Duodenal mucosa (tissue), 2 donors: ENCODE results near the gene NOXA1.

Experiments used
- H3K27ac ChIP-seq: one replicate; pipeline ENCODE4 v1.7.0; 2013; ENCODE audit warnings: low read depth, low read length
- H3K27me3 ChIP-seq, 2 donors: one replicate each; pipeline ENCODE4 v1.7.0; 2013; ENCODE audit warnings: low read length in 2 of 2, control low read depth in 1 of 2; ENCODE audit not compliant: insufficient read depth in 2 of 2, control insufficient read depth in 1 of 2
- H3K36me3 ChIP-seq, 2 donors: one replicate each; pipeline ENCODE4 v1.7.0; 2013; ENCODE audit warnings: low read length in 2 of 2, control low read depth in 1 of 2; ENCODE audit not compliant: insufficient read depth in 2 of 2, control insufficient read depth in 1 of 2
- H3K4me1 ChIP-seq, 2 donors: one replicate each; pipeline ENCODE4 v1.7.0; 2013; ENCODE audit warnings: low read length in 2 of 2, control low read depth in 1 of 2; ENCODE audit not compliant: insufficient read depth in 2 of 2, control insufficient read depth in 1 of 2
- H3K4me3 ChIP-seq, 2 donors: one replicate each; pipeline ENCODE4 v1.7.0; 2013; ENCODE audit warnings: low read length in 2 of 2, low read depth in 1 of 2
- H3K9ac ChIP-seq, 2 donors: one replicate each; pipeline ENCODE4 v1.7.0; 2013; ENCODE audit warnings: low read length in 2 of 2, low read depth in 1 of 2
- H3K9me3 ChIP-seq, 2 donors: one replicate each; pipeline ENCODE4 v1.7.0; 2013; ENCODE audit warnings: low read length in 2 of 2, control low read depth in 1 of 2; ENCODE audit not compliant: control insufficient read depth in 1 of 2

The NOXA1 gene

GRCh38 chr9:137428841-137429545 is 5.8 kb downstream of the NOXA1 start:
- Histone ChIP-seq H3K27me3 (no peaks in the 10 kb centered on the region), H3K4me3 (no peak overlapping the region), H3K27ac (no peak overlapping the region), H3K4me1 (peaks cover 18 to 22% of the 10 kb centered on the region in 2 donors), H3K9me3 (no peaks in the 10 kb centered on the region), H3K9ac (no peak overlapping the region), H3K36me3 (no peaks in the 10 kb centered on the region)

GRCh38 chr9:137429546-137429890 is 6.3 kb downstream of the NOXA1 start:
- no peaks in the 10 kb centered on the region for H3K27me3 ChIP-seq
- peaks cover 13 to 20% of the 10 kb centered on the region in 2 donors for H3K4me1 ChIP-seq
- no peak overlapping the region for H3K27ac ChIP-seq
- no peaks in the 10 kb centered on the region for H3K9me3 ChIP-seq
- H3K9ac ChIP-seq, result no peak overlapping the region
- no peaks in the 10 kb centered on the region for H3K36me3 ChIP-seq
- H3K4me3 ChIP-seq, result no peak overlapping the region

- Histone ChIP-seq H3K36me3 (no peaks in the 10 kb centered on the region), H3K4me3 (peak overlapping the region in 1 of 2 donors; percentile 60), H3K27ac (no peak overlapping the region)
These were observed 7.0 kb downstream of the NOXA1 start for GRCh38 chr9:137429974-137430722.

GRCh38 chr9:137430723-137431415 is 7.7 kb downstream of the NOXA1 start:
- no peaks in the 10 kb centered on the region for H3K27me3 ChIP-seq
- H3K27ac ChIP-seq, result no peak overlapping the region
- no peaks in the 10 kb centered on the region for H3K9me3 ChIP-seq
- H3K4me3 ChIP-seq, result no peak overlapping the region
- H3K4me1 ChIP-seq, result peaks cover 10 to 19% of the 10 kb centered on the region in 2 donors
- no peaks in the 10 kb centered on the region for H3K36me3 ChIP-seq
- H3K9ac ChIP-seq, result no peak overlapping the region

More at GRCh38 chr9:137429974-137430722, 7.0 kb downstream of the NOXA1 start:
- peaks cover 7 to 15% of the 10 kb centered on the region in 2 donors for H3K4me1 ChIP-seq
- H3K9ac ChIP-seq, result no peak overlapping the region
- no peaks in the 10 kb centered on the region for H3K27me3 ChIP-seq
- H3K9me3 ChIP-seq, result no peaks in the 10 kb centered on the region

- H3K9ac ChIP-seq, result no peak overlapping the region
- H3K4me1 ChIP-seq, result peaks cover 16 to 25% of the 10 kb centered on the region in 2 donors
- no peak overlapping the region for H3K4me3 ChIP-seq
- no peak overlapping the region for H3K27ac ChIP-seq
- no peaks in the 10 kb centered on the region for H3K9me3 ChIP-seq
- H3K27me3 ChIP-seq, result no peaks in the 10 kb centered on the region
- no peaks in the 10 kb centered on the region for H3K36me3 ChIP-seq
These were observed 8.3 kb downstream of the NOXA1 start for GRCh38 chr9:137431416-137431931.

- H3K4me3 ChIP-seq, result no peak overlapping the region
- no peaks in the 10 kb centered on the region for H3K36me3 ChIP-seq
- no peaks in the 10 kb centered on the region for H3K27me3 ChIP-seq
- H3K27ac ChIP-seq, result no peak overlapping the region
- H3K4me1 ChIP-seq, result peaks cover 19 to 37% of the 10 kb centered on the region in 2 donors
- H3K9me3 ChIP-seq, result no peaks in the 10 kb centered on the region
- H3K9ac ChIP-seq, result no peak overlapping the region
These were observed 9.6 kb downstream of the NOXA1 start for GRCh38 chr9:137432687-137433348.

GRCh38 chr9:137433349-137433915 is 10.2 kb downstream of the NOXA1 start:
- Histone ChIP-seq H3K4me1 (peaks cover 19 to 37% of the 10 kb centered on the region in 2 donors), H3K27ac (no peak overlapping the region), H3K9ac (no peak overlapping the region), H3K4me3 (no peak overlapping the region), H3K27me3 (no peaks in the 10 kb centered on the region), H3K36me3 (no peaks in the 10 kb centered on the region), H3K9me3 (no peaks in the 10 kb centered on the region)

- Histone ChIP-seq H3K9me3 (no peaks in the 10 kb centered on the region), H3K4me1 (peaks cover 19 to 37% of the 10 kb centered on the region in 2 donors), H3K27ac (no peak overlapping the region), H3K9ac (no peak overlapping the region), H3K27me3 (no peaks in the 10 kb centered on the region), H3K4me3 (no peak overlapping the region), H3K36me3 (no peaks in the 10 kb centered on the region)
These were observed 10.8 kb downstream of the NOXA1 start for GRCh38 chr9:137433916-137434431.

- Histone ChIP-seq H3K9ac (no peak overlapping the region), H3K9me3 (no peaks in the 10 kb centered on the region), H3K36me3 (no peaks in the 10 kb centered on the region), H3K4me1 (peaks cover 19 to 34% of the 10 kb centered on the region in 2 donors), H3K4me3 (no peak overlapping the region), H3K27me3 (no peaks in the 10 kb centered on the region), H3K27ac (no peak overlapping the region)
These were observed 11.5 kb downstream of the NOXA1 start for GRCh38 chr9:137434498-137435380.
